Measurements from ENCODE around the gene CDC5L.
"Not testable (repeated sequence)": the region's sequence is repeated elsewhere in the genome, so short reads cannot be mapped to it uniquely, and the experiment has no call there.

The CDC5L gene

DNA sequence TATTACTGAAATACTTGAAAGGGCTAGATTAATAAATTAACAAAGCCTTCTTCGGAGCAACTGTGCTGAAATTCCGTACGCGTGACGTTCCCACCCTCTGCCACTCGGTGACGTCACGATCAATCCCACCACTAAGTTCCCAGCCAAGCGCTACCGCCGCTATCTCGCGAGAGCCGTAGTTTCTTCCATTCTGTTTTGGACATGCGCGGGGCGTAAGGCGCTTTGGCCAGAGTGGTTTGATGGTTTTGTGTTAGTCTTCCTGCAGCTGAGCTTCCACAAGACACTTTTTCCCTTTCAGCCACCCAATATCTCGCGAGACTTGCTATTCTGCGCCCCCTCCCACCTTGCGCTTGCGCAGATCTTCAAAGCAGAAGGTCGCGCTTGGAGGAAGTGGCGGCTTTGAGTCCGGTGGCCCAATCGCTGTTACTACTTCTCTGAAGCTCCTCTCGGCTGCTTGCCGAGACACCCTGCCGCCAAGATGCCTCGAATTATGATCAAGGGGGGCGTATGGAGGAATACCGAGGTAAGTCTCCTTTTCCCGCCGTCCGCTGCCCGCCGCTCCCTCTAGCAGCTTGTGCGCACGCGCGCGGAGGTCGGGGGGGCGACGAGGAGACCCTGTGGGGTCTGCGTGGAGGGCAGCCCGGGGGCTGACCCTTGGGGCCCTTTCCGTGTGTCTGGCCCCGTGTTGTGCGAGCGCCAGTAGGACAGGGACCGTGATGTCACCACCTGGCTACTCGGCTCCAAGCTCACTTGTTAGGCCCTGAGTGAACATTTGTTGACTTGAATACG, at the start of gene CDC5L:
Gene CDC5L (plus strand): TSS at position 361 of the 789 bp plus-strand sequence. CDS start 118 bp downstream, at position 479.
- DNase-seq (ENCODE audit: low spot score): peak; percentile 100

DNA sequence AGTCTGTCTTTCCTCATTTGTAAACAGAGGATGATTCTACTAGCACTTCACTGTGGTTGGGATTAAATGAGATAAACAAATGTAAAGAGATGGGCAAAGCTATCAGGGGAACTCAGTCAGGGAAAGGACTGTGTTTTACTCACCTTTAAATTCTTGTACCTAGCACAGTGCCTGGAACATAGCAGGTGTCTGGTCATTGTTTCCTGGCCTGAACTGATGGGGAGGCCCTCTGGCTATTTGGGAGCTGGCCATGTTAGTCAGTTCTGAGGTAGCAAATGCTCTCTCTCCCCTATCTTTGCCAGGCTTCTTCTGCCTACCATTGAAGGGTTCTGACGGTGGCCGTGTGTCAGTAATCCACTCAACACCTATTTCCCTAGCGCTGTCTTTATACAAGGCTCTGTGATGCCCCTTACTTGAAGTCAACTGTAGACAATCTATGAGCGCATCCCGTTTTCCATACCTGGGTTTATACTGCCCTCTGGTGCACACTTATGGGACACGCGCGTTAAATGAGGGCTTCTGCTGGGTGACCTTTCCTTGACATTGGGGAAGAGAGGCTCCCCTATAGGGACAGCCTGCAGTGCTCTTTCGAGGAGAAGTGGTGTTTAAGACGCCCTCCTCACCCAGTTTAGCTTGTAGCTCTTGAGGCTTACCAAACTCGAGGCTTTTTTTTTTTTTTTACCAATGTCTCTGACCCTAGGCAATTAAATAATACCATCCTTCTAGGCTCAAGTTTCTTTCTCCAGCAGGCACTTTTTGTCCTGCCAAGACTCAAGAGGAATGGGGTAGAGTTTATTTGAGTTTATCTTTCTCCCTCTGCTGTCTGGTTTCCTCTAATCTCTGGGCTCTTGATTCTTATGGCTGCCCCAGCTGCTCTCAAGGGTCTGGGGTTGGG, 49.0 kb upstream of the CDC5L start:
- DNase-seq (ENCODE audit: low spot score): peak; percentile 88

DNA sequence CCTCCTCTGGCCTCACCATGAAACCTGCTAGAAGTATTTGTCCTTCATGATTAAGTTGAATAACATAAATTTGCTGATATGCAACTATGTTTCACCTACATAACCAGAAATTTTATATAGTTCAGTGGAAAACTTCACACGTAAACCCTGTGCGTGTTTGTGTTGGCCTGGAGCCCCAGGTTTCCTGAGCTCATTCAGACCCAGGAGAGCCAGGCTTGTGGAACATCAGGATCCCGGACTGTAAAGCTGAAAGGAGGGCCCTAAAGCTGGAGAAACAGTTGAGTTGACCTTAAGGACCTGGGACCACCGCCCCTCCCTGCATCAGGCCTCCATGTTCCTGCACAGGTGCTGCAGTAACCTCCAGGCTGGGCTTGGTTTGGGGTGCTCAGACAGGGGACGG, 48.2 kb upstream of the CDC5L start:
- DNase-seq (ENCODE audit: low spot score): no peak

DNA sequence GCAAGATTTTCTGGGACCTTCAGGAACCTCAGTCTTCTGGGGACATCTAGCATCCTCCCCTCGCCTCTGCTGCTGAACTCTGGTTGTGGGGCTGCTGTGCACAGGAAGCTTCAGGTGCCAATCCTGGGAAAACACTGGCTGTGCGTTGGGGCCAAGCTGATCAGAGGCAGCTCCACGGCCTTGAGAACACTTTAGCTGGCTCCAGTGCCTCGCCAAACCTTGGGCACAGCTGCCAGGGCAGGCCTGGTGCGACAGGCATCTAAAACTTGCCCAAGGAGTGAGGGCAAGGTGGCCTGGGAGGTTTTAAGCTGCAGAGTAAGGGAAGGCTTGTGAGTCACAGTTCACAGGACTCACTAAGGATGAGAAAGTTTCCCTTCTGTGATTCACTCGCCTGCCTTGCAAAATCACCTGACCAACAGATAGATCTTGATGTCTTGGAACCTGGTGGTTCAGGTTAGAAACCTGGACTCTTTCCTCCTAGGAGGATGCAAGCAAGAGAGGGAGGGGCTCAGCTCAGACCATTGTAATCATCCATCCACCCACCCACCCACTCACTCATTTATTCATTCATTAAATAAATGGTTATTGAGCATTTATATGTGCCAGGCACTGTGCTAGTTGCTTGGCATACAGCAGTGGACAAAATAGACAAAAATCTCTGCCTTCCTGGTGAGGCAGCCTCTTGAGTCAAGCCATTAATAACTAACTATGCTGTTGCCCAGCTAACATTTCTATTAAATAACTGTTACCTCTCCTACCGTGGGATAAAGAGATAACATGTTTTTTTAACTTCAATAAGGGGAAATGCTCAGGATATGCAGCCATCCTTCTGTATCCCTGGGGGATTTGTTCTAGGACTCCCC, 47.5 kb upstream of the CDC5L start:
- no peak for DNase-seq (ENCODE audit: low spot score)

DNA sequence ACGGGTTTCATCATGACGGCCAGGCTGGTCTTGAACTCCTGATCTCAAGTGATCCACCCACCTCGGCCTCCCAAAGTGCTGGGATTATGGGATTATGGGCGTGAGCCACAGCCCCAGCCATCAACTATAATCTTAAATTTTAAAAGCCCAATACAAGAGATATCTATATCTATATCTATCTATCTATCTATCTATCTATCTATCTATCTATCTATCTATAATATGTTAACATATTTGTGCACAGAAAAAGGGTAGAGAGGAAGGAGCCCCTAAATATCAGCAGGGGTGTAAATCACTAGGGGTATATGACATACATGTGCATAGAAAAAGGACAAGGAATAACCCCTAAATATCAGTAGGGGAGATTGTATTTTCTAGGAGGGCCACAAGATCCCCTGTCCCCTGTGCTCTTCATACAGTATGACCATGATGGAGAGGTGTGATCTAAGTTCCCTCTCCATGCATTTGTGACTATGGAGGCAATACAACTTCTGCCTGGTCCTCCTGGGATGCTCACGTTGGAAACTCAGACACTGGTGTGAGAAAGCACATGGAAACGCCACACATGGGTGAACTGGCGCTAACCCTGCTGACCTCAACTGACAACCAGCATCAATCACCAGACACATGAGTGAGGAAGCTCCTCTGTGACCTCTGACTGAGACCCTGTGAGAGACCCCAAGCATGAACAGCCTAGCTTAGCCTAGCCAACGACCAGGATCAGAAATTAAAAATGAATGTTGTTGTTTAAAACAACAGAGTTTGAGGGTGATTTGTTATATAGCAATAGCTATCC, 46.2 kb upstream of the CDC5L start:
- no peak for DNase-seq (ENCODE audit: low spot score)

DNA sequence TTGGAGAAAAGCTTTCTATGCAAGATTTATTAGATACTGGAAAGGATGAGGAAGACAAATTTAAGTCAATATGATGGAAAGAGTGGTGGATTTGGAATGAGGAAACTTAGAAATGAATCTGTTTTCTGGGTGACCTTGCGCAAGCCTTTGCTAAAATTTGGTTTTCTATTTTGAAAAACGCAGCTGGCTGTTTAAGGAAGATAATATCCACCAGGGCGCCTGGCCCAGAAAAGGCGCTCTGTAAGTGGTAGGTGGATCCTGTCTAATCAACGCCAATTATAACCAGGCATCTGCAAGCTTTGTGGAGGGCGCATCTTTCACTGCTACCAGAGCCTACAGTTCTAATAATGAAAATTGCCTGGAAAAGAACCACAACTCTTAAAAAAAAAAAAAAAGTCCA, 45.5 kb upstream of the CDC5L start:
- DNase-seq (ENCODE audit: low spot score): no peak

DNA sequence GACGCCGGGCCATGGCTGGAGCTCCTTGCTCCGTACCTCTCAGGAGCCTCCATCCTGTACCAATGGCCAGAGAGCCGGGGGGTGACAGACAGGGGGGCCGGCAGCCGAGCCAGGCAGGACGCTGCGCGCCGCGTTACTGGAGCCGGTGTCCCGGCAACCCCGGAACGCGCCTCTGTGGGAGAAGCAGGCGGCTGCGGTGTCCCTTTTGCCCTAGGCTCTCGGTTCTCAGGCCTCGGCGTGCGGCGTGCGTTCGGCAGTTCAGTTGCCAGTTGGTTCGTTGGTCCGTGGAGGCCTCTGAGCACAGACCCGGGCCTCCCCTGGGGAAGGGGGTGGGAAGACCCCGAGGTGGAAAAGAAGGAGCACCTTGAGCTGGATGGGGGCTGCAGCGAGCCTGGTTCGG, 45.0 kb upstream of the CDC5L start, which contains the start of gene SPATS1:
Gene SPATS1 (plus strand): TSS at position 162 of the 400 bp plus-strand sequence. CDS start 446 bp downstream, outside the sequence.
- DNase-seq (ENCODE audit: low spot score): no peak

DNA sequence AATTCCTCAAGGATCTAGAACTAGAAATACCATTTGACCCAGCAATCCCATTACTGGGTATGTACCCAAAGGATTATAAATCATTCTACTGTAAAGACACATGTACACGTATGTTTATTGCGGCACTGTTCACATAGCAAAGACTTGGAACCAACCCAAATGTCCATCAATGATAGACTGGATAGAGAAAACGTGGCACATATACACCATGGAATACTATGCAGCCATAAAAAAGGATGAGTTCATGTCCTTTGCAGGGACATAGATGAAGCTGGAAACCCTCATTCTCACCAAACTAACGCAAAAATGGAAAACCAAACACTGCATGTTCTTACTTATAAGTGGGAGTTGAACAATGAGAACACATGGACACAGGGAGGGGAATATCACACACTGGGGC, 40.7 kb upstream of the CDC5L start:
- DNase-seq (ENCODE audit: low spot score): not testable (repeated sequence)

DNA sequence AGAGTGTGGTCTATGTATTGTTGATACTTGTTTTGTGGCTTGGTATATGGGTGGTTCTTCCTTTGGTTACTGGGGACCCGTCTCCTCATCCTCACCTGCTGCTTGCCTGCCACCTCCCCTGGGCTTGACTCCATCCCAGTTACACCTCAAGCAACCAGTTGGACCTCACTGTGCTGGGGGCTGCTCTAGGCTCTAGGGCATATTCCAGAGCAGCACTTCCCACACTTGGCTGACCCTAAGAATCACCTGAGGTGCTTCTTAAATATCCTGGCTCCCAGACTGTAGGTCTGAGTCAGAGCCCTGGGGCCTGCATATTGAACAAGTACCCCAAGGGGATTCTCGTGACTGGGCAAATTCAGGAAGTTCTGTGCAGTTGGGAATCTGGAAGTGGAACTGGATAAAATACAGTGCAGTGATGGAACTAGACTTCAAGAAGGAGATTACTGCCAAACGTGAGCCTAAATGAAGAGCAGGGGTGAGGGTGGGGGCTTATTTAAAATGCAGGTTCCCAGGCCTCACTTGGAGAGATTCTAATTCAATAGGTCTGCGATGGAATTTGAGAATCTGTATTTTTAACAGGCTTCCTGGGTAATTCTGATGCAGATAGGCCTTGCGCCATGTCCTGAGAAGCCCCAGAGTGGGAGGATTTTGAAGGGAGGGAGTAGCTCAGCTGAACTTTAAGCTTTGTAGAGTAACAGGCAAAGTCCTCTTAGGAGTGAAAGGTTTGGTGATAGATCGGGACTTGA, 37.4 kb upstream of the CDC5L start:
- no peak for DNase-seq (ENCODE audit: low spot score)

DNA sequence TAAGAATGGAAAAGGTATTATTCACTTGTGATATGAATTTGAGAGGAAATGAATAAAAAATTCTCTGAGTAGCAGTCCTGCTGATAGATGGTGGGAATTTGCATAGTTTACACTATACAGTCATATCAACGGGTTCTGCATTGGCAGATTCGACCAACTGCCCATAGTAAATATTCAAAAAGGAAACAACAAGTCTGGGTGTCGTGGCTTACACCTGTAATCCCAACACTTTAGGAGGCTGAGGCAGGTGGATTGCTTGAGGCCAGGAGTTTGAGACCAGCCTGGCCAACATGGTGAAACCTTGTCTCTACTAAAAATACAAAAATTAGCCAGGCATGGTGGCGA, 36.9 kb upstream of the CDC5L start:
- DNase-seq (ENCODE audit: low spot score): not testable (repeated sequence)

DNA sequence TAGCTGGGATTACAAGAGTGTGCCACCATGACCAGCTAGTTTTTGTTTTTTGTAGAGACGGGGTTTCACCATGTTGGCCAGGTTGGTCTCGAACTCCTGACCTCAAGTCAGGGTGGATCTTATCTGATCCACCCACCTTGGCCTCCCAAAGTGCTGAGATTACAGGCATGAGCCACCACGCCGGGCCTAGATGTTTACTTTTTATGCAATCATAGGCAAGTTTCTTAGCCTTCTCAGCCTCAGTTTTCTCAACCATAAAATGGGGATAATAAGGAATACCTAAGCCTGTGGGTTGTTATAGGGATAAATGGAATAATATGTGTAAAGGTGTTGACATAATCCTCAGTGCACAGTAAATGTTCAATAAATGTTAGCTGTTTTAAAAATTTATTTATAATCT, 35.2 kb upstream of the CDC5L start:
- DNase-seq (ENCODE audit: low spot score): no peak

DNA sequence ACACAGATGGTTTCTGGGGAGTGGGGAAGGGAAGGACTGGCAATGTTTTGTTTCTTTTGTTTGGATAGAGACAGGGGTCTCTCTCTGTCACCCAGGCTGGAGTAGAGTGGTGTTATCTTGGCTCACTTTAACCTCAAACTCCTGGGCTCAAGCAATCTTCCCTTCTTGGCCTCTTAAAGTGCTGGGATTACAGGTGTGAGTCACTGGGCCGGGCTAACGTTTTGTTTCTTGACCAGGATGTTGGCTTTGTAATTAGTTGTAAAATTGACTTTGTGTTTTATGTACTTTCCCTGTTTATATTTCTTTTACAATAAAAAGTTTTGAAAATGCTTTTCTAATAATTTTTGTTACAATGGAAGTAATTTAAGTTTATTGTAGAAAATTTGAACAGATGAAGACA, 34.2 kb upstream of the CDC5L start:
- DNase-seq (ENCODE audit: low spot score): no peak

DNA sequence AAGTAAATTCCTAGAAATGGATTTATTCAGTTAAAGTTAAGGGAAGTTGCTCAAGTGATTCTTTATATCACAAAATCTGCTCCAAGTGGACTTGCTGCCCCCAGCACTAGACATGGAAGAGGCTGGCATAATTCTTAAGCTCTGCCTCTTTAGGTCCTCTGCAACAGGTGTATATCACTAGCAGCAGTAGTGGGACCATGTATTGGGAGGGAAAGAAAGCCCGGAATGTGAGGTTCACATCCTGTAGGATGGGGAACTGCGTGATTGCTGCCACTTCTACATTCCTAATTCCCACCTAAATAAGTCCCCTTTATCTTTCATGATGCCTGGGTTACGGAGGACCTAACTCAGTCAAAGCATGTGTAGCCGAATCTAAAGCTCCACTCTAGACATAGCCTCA, 31.9 kb upstream of the CDC5L start:
- no peak for DNase-seq (ENCODE audit: low spot score)

DNA sequence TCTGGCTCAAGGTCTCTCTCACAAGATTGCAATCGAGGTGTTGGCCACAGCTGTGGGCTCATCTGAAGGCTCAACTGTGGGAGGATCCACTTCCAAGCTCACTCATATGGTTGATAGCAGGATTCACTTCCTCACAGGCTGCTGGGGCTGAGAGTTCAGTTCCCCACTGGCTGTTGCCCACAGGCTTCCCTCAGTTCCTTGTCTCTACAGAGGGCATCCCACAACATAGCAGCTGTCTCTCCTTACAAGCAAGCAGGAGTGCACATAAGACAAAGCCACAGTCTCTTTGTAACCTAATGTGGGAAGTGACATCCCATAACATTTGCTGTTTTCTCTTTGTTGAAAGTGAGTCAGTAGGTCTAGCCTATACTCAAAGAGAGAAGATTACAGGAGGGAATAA, 31.0 kb upstream of the CDC5L start:
- DNase-seq (ENCODE audit: low spot score): no peak

DNA sequence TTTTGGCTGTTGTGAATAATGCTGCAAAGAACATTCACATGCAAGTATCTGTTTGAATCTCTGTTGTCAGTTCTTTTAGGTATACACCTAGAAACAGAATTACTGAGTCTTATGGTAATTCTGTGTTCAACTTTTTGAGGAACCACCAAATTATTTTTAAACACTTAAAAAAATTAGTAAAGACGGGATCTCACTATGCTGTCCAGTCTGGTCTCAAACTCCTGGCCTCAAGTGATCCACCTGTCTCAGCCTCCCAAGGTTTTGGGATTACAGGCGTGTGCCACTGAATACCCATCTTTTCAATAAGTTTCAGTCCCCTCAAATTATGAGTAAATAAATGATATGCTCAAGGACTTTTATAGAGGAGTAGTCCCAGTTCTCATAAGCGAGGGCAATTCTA, 27.5 kb upstream of the CDC5L start:
- no peak for DNase-seq (ENCODE audit: low spot score)

DNA sequence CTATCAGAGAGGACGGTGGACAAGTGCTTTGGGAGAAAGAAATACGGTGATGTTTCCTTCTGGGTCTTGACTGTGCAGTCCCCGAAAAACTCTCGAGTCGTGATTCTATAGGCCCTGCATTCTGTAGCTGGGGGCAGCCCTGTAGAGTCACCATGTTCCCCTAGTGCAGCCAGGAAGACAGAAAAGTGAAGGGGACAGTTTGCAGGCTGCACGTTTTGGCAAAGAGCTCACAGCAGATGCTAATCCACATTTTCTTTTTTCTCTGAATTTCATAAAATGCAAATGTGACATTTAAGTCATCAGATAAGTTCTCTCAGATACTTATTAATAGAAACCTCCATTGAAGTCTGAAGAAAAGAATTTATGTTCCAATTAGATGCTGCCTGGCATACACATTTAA, 25.6 kb upstream of the CDC5L start:
- DNase-seq (ENCODE audit: low spot score): no peak

DNA sequence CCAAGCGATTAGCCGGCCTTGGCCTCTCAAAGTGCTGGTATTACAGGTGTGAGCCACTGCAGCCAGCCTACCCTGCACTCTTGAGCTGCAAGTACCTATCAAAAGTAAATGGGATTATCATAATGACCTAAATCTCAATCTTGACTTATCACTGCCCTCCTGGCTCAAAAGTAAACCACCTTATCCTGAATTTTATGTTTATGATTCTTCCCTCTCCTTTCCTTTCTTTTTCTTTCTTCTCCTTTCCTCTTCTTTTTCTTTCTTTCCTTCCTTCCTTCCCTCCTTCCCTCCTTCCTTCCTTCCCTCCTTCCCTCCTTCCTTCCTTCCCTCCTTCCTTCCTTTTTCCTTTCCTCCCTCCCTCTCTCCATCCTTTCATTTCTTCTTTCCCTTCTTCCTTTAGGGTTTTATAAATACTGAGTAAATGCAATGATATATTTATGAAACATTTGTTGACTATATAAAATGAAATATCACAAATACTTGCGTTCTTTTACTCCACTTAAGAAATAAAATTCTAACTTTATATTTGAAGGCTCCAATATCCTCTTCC, 24.1 kb upstream of the CDC5L start:
- no peak for DNase-seq (ENCODE audit: low spot score)

DNA sequence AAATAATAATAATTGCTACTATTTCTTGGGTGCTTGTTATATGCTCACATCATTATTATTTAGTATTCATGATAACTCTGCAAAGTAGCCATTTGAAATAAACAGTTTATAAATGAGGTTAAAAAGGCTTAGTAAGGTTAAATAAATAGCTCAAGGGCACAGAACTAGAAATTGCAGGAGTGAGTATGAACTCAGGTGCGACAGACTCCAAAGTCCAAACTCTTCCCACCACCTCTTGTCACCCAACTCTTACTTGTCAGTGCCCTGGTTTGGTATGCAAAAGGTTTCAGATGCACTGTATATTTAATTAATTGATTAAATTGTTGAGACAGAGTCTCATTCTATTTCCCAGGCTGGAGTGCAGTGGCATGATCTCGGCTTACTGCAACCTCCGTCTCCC, 20.7 kb upstream of the CDC5L start:
- DNase-seq (ENCODE audit: low spot score): no peak

DNA sequence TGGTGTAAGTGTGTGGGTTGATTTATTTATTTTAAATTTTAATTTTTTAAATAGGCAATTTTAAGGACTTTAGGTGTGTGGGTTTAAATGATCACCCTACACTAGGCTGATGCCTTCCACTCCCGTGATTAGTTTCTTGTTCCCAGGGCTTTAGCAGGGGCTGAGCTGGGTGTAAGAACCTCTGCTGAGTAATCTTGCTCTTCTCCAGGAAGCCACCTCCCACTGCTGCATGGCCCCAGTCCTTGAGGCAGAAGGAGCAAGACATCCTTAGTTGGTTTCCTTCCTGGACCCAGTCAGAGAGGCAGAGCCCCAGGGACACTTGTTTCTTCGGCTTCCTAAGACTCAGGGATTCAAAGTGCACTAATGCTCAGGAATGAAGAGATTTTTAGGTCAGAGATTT, 19.8 kb upstream of the CDC5L start:
- no peak for DNase-seq (ENCODE audit: low spot score)

DNA sequence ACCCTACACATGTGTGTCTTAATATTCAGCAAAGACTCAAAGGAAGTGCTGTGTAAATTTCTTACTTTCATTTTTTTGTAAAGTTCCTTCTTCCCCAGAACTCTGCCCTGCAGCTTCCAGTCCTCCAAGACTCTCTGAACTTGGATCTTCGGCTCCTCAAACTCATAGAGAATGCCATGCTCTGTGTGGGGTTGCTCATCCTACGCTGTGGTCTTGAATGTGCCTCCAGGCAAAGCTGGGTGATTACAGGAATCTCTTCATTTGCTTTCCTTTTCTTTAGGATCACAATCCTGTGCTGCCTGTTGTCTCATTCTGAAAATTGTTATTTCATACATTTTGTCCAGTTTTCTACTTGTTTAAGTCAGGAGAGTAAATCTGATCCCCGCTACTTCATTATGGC, 14.5 kb upstream of the CDC5L start:
- DNase-seq (ENCODE audit: low spot score): no peak
